ENCODE data around the gene FOXP1.

Gene FOXP1

GRCh38 chr3:71444861-71445259, 138.7 kb downstream of the FOXP1 start:
- peaks cover 5% of the 10 kb centered on the region for H3K36me3 ChIP-seq (ENCODE audit: control insufficient read depth, low read length)
- H3K9me2 ChIP-seq (replicated peaks; ENCODE audit: control insufficient read depth, low read length), result no peaks in the 10 kb centered on the region
- H3K27ac ChIP-seq (ENCODE audit: low read depth, low read length), result peak overlapping the region; percentile 99
- peaks cover 82% of the 10 kb centered on the region for H3K79me2 ChIP-seq (ENCODE audit: control insufficient read depth, low read length)
- H3K27me3 ChIP-seq (ENCODE audit: control insufficient read depth, low read length), result no peaks in the 10 kb centered on the region
- H3K4me1 ChIP-seq (ENCODE audit: control insufficient read depth, low read length), result peaks cover 99% of the 10 kb centered on the region
- H4K20me1 ChIP-seq (ENCODE audit: control insufficient read depth, insufficient read depth, low read depth, low read length), result no peaks in the 10 kb centered on the region
- TF ChIP-seq CTCF (IDR thresholded peaks at IDR 0.05; ENCODE audit: low read depth, low read length, poor library complexity, severe bottlenecking) (no peak), EZH2phosphoT487 (IDR thresholded peaks at IDR 0.05; ENCODE audit: borderline replicate concordance, low read length) (no peak)
- peak overlapping the region; percentile 91 for H3K4me2 ChIP-seq (ENCODE audit: low read length)
- H3F3A ChIP-seq (ENCODE audit: control insufficient read depth, insufficient read depth), result peaks cover 39% of the 10 kb centered on the region
- H3K9me3 ChIP-seq (ENCODE audit: control insufficient read depth, insufficient read depth, low read length), result no peaks in the 10 kb centered on the region
- H3K4me3 ChIP-seq (ENCODE audit: low read length), result peak overlapping the region; percentile 75

- Histone ChIP-seq H3K9me2 (replicated peaks; ENCODE audit: control insufficient read depth, low read length) (no peaks in the 10 kb centered on the region), H3F3A (ENCODE audit: control insufficient read depth, insufficient read depth) (peaks cover 34% of the 10 kb centered on the region), H3K27me3 (ENCODE audit: control insufficient read depth, low read length) (no peaks in the 10 kb centered on the region), H3K9me3 (ENCODE audit: control insufficient read depth, insufficient read depth, low read length) (no peaks in the 10 kb centered on the region), H3K4me1 (ENCODE audit: control insufficient read depth, low read length) (peaks cover 99% of the 10 kb centered on the region), H3K4me3 (ENCODE audit: low read length) (peak overlapping the region; percentile 75), H3K36me3 (ENCODE audit: control insufficient read depth, low read length) (peaks cover 6% of the 10 kb centered on the region), H4K20me1 (ENCODE audit: control insufficient read depth, insufficient read depth, low read depth, low read length) (no peaks in the 10 kb centered on the region), H3K79me2 (ENCODE audit: control insufficient read depth, low read length) (peaks cover 82% of the 10 kb centered on the region), H3K4me2 (ENCODE audit: low read length) (peak overlapping the region; percentile 91), H3K27ac (ENCODE audit: low read depth, low read length) (peak overlapping the region; percentile 99)
- no peak for TF ChIP-seq CTCF (IDR thresholded peaks at IDR 0.05; ENCODE audit: low read depth, low read length, poor library complexity, severe bottlenecking)
- no peak for TF ChIP-seq EZH2phosphoT487 (IDR thresholded peaks at IDR 0.05; ENCODE audit: borderline replicate concordance, low read length)
These were observed 139.3 kb downstream of the FOXP1 start for GRCh38 chr3:71444028-71444860.

GRCh38 chr3:71443332-71443731, 140.2 kb downstream of the FOXP1 start:
- peaks cover 9% of the 10 kb centered on the region for H3K36me3 ChIP-seq (ENCODE audit: control insufficient read depth, low read length)
- peak overlapping the region; percentile 75 for H3K4me3 ChIP-seq (ENCODE audit: low read length)
- no peaks in the 10 kb centered on the region for H3K27me3 ChIP-seq (ENCODE audit: control insufficient read depth, low read length)
- H3K27ac ChIP-seq (ENCODE audit: low read depth, low read length), result peak overlapping the region; percentile 99
- no peaks in the 10 kb centered on the region for H3K9me2 ChIP-seq (replicated peaks; ENCODE audit: control insufficient read depth, low read length)
- peak overlapping the region; percentile 91 for H3K4me2 ChIP-seq (ENCODE audit: low read length)
- no peaks in the 10 kb centered on the region for H4K20me1 ChIP-seq (ENCODE audit: control insufficient read depth, insufficient read depth, low read depth, low read length)
- H3K9me3 ChIP-seq (ENCODE audit: control insufficient read depth, insufficient read depth, low read length), result no peaks in the 10 kb centered on the region
- H3K4me1 ChIP-seq (ENCODE audit: control insufficient read depth, low read length), result peaks cover 94% of the 10 kb centered on the region
- no peak for TF ChIP-seq CTCF (IDR thresholded peaks at IDR 0.05; ENCODE audit: low read depth, low read length, poor library complexity, severe bottlenecking)
- TF ChIP-seq EZH2phosphoT487 (IDR thresholded peaks at IDR 0.05; ENCODE audit: borderline replicate concordance, low read length), result no peak
- peaks cover 81% of the 10 kb centered on the region for H3K79me2 ChIP-seq (ENCODE audit: control insufficient read depth, low read length)
- peaks cover 34% of the 10 kb centered on the region for H3F3A ChIP-seq (ENCODE audit: control insufficient read depth, insufficient read depth)
